GM23338 (cell line): Measurements from ENCODE around the gene CACNA2D3. TPM values are rescaled to one million over a fixed set of nuclear protein-coding genes. Genes with fewer than 3 reads are reported as not detected.

Experiments
- ATAC-seq: fragments of 200-7000 bp; cut with Tn5 transposase; 3 replicates; pipeline ENCODE4 v1.9.1; 2020
- DNase-seq: peaks from one replicate; pipeline ENCODE4 v3.0.0-alpha.2; 2015; ENCODE audit warnings: low spot score
- H2AFZ ChIP-seq: fragments of 200-600 bp; sonication (generic); 2 replicates; pipeline ENCODE4 v1.8.0; 2016; ENCODE audit warnings: antibody characterized with exemption, mild to moderate bottlenecking, moderate library complexity
- H3F3A ChIP-seq: fragments of 200-600 bp; sonication (generic); replicated peaks from 2 replicates; pipeline ENCODE4 v1.8.0; 2017; ENCODE audit warnings: antibody characterized with exemption, mixed run types, low read depth
- H3K27ac ChIP-seq: fragments of 200-600 bp; sonication (generic); 2 replicates; pipeline ENCODE4 v1.6.1; 2016; ENCODE audit warnings: low read depth
- H3K27me3 ChIP-seq: fragments of 200-600 bp; sonication (generic); 2 replicates; pipeline ENCODE4 v1.8.0; 2016; ENCODE audit warnings: mild to moderate bottlenecking, mixed run types, moderate library complexity; ENCODE audit not compliant: insufficient read depth
- H3K36me3 ChIP-seq: fragments of 200-600 bp; sonication (generic); 2 replicates; pipeline ENCODE4 v1.8.0; 2016; ENCODE audit warnings: mild to moderate bottlenecking; ENCODE audit not compliant: insufficient read depth
- H3K4me1 ChIP-seq: fragments of 200-600 bp; sonication (generic); 2 replicates; pipeline ENCODE4 v1.8.0; 2016; ENCODE audit warnings: mild to moderate bottlenecking, moderate library complexity; ENCODE audit not compliant: insufficient read depth
- H3K4me2 ChIP-seq: fragments of 200-600 bp; sonication (generic); 2 replicates; pipeline ENCODE4 v1.7.1; 2017; ENCODE audit warnings: mixed run types
- H3K4me3 ChIP-seq: fragments of 200-600 bp; sonication (generic); 2 replicates; pipeline ENCODE4 v1.6.1; 2016; ENCODE audit warnings: mixed run types
- H3K79me2 ChIP-seq: fragments of 200-600 bp; sonication (generic); replicated peaks from 2 replicates; pipeline ENCODE4 v1.8.0; 2017; ENCODE audit warnings: mild to moderate bottlenecking; ENCODE audit not compliant: insufficient read depth
- H3K9me2 ChIP-seq: fragments of 200-600 bp; sonication (generic); 2 replicates; pipeline ENCODE4 v1.8.0; 2017; ENCODE audit not compliant: insufficient read depth
- H4K20me1 ChIP-seq: fragments of 200-600 bp; sonication (generic); replicated peaks from 2 replicates; pipeline ENCODE4 v1.8.0; 2017; ENCODE audit warnings: mild to moderate bottlenecking; ENCODE audit not compliant: insufficient read depth
- H3K27ac Mint-ChIP-seq: 2 replicates; pipeline ENCODE4 v1.8.0; 2020; ENCODE audit warnings: inconsistent platforms, mild to moderate bottlenecking, moderate library complexity, mixed read lengths
- H3K27me3 Mint-ChIP-seq: 3 replicates; pipeline ENCODE4 v1.8.0; 2022; ENCODE audit warnings: low read depth, mild to moderate bottlenecking, moderate library complexity, mixed read lengths, inconsistent platforms; ENCODE audit not compliant: insufficient read depth, poor library complexity
- H3K36me3 Mint-ChIP-seq: 3 replicates; pipeline ENCODE4 v1.8.0; 2021; ENCODE audit warnings: low read depth, mild to moderate bottlenecking, inconsistent platforms, moderate library complexity, mixed read lengths
- H3K4me1 Mint-ChIP-seq: 3 replicates; pipeline ENCODE4 v1.8.0; 2020; ENCODE audit warnings: mild to moderate bottlenecking, inconsistent platforms, mixed read lengths
- H3K4me3 Mint-ChIP-seq: 3 replicates; pipeline ENCODE4 v1.8.0; 2021; ENCODE audit warnings: moderate library complexity, mild to moderate bottlenecking, inconsistent platforms, mixed read lengths
- H3K9me3 Mint-ChIP-seq: 3 replicates; pipeline ENCODE4 v1.8.0; 2020; ENCODE audit warnings: moderate library complexity, mild to moderate bottlenecking, inconsistent platforms, mixed read lengths
- CREB1 ChIP-seq: fragments of 250-450 bp; sonication (Bioruptor Pico); IDR thresholded peaks from 2 replicates; pipeline ENCODE4 v1.5.0; 2020; ENCODE audit warnings: low read depth, mild to moderate bottlenecking, moderate library complexity
- EZH2 ChIP-seq: fragments of 200-600 bp; sonication (generic); IDR thresholded peaks from one replicate; pipeline ENCODE4 v1.8.0; 2017; ENCODE audit warnings: antibody characterized with exemption, mild to moderate bottlenecking, low read depth; ENCODE audit not compliant: unreplicated experiment
- JUNB ChIP-seq: IDR thresholded peaks from one replicate; pipeline ENCODE4 v1.6.1; 2016; ENCODE audit warnings: antibody characterized with exemption; ENCODE audit not compliant: unreplicated experiment
- NANOG ChIP-seq: IDR thresholded peaks from 2 replicates; pipeline ENCODE4 v1.6.1; 2016; ENCODE audit warnings: antibody characterized with exemption, borderline replicate concordance
- STAT1 ChIP-seq: IDR thresholded peaks from one replicate; pipeline ENCODE4 v1.6.1; 2016; ENCODE audit warnings: antibody characterized with exemption; ENCODE audit not compliant: unreplicated experiment
- ZNF114 ChIP-seq: fragments of 250-450 bp; sonication (Bioruptor Pico); IDR thresholded peaks from 2 replicates; pipeline ENCODE4 v1.5.0; 2020; ENCODE audit warnings: mild to moderate bottlenecking, moderate library complexity
- ZNF331 ChIP-seq: fragments of 250-450 bp; sonication (Bioruptor Pico); IDR thresholded peaks from 2 replicates; pipeline ENCODE4 v1.5.0; 2020; ENCODE audit warnings: low read depth, mild to moderate bottlenecking, moderate library complexity
- polyA plus RNA-seq: library from polyadenylated mRNA; unstranded; fragments of >200 nt; fragmentation: Nextera tagmentation; extraction: Ambion mirVana; gene quantifications from 2 replicates; pipeline ENCODE4 v1.2.1, GENCODE V29; 2016
- total RNA-seq: library from RNA; depleted of rRNA; stranded (reverse); fragments of >200 nt; shearing (Covaris generic); gene quantifications from 2 replicates; pipeline ENCODE4 v1.2.3, GENCODE V29; 2014
- TF ChIP-seq, protein P1 (sequence below): fragments of 250-450 bp; sonication (Bioruptor Pico); IDR thresholded peaks from 2 replicates; pipeline ENCODE4 v1.5.0; 2020; ENCODE audit warnings: mild to moderate bottlenecking, moderate library complexity
- TF ChIP-seq, protein P2 (sequence below): IDR thresholded peaks from one replicate; pipeline ENCODE4 v1.6.1; 2018; ENCODE audit warnings: antibody characterized with exemption; ENCODE audit not compliant: unreplicated experiment
- TF ChIP-seq, protein P3 (sequence below), 2 experiments: fragments of 200-600 bp in 1 of 2; sonication (generic) in 1 of 2; conservative IDR thresholded peaks; 2 replicates each; pipeline versions ENCODE4 v1.5.1 to v1.6.1; 2016 to 2017; ENCODE audit warnings: antibody characterized with exemption in 2 of 2, low read depth in 2 of 2, mild to moderate bottlenecking in 2 of 2, moderate library complexity in 1 of 2

CACNA2D3 gene
- total and polyA plus RNA-seq, 2 experiments from 2014 or later = 2.2 to 2.3 TPM

DNA sequence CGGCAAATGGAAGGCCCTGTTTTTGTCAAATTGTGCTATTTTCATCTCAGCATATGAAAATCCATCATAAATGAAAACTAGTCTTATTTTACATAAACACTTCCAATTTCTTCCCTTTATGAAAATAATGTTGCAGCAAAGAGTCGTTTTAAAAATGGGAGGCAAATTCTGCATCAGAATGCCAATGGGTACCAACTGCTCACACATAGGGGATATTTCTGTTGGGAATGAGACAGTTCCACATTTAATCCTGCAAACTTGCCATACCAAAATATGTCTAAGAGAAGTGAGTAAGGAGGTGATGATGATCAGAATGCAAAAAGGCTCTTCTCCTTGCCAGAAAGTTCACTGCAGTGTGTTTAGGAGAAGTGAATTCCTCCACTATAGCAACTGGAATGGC, 391.7 kb downstream of the CACNA2D3 start:
- H3K27ac Mint-ChIP-seq = no peak overlapping the region
- H3K4me1 Mint-ChIP-seq = no peaks in the 10 kb centered on the region
- H3F3A ChIP-seq = no peaks in the 10 kb centered on the region
- no peaks in the 10 kb centered on the region for H4K20me1 ChIP-seq
- H3K36me3 Mint-ChIP-seq = peaks cover 3% of the 10 kb centered on the region; the same call in 1 of the 3 replicates
- TF ChIP-seq, protein P1, sequence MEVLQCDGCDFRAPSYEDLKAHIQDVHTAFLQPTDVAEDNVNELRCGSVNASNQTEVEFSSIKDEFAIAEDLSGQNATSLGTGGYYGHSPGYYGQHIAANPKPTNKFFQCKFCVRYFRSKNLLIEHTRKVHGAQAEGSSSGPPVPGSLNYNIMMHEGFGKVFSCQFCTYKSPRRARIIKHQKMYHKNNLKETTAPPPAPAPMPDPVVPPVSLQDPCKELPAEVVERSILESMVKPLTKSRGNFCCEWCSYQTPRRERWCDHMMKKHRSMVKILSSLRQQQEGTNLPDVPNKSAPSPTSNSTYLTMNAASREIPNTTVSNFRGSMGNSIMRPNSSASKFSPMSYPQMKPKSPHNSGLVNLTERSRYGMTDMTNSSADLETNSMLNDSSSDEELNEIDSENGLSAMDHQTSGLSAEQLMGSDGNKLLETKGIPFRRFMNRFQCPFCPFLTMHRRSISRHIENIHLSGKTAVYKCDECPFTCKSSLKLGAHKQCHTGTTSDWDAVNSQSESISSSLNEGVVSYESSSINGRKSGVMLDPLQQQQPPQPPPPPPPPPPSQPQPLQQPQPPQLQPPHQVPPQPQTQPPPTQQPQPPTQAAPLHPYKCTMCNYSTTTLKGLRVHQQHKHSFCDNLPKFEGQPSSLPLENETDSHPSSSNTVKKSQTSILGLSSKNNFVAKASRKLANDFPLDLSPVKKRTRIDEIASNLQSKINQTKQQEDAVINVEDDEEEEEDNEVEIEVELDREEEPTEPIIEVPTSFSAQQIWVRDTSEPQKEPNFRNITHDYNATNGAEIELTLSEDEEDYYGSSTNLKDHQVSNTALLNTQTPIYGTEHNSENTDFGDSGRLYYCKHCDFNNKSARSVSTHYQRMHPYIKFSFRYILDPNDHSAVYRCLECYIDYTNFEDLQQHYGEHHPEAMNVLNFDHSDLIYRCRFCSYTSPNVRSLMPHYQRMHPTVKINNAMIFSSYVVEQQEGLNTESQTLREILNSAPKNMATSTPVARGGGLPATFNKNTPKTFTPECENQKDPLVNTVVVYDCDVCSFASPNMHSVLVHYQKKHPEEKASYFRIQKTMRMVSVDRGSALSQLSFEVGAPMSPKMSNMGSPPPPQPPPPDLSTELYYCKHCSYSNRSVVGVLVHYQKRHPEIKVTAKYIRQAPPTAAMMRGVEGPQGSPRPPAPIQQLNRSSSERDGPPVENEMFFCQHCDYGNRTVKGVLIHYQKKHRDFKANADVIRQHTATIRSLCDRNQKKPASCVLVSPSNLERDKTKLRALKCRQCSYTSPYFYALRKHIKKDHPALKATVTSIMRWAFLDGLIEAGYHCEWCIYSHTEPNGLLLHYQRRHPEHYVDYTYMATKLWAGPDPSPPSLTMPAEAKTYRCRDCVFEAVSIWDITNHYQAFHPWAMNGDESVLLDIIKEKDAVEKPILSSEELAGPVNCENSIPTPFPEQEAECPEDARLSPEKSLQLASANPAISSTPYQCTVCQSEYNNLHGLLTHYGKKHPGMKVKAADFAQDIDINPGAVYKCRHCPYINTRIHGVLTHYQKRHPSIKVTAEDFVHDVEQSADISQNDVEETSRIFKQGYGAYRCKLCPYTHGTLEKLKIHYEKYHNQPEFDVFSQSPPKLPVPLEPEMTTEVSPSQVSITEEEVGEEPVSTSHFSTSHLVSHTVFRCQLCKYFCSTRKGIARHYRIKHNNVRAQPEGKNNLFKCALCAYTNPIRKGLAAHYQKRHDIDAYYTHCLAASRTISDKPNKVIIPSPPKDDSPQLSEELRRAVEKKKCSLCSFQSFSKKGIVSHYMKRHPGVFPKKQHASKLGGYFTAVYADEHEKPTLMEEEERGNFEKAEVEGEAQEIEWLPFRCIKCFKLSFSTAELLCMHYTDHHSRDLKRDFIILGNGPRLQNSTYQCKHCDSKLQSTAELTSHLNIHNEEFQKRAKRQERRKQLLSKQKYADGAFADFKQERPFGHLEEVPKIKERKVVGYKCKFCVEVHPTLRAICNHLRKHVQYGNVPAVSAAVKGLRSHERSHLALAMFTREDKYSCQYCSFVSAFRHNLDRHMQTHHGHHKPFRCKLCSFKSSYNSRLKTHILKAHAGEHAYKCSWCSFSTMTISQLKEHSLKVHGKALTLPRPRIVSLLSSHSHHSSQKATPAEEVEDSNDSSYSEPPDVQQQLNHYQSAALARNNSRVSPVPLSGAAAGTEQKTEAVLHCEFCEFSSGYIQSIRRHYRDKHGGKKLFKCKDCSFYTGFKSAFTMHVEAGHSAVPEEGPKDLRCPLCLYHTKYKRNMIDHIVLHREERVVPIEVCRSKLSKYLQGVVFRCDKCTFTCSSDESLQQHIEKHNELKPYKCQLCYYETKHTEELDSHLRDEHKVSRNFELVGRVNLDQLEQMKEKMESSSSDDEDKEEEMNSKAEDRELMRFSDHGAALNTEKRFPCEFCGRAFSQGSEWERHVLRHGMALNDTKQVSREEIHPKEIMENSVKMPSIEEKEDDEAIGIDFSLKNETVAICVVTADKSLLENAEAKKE (CRISPR knock-in tag) = no peak
- TF ChIP-seq ZNF331 (CRISPR knock-in tag) = no peak
- no peak for TF ChIP-seq JUNB
- TF ChIP-seq CREB1 (CRISPR knock-in tag) = no peak
- TF ChIP-seq, protein P2, sequence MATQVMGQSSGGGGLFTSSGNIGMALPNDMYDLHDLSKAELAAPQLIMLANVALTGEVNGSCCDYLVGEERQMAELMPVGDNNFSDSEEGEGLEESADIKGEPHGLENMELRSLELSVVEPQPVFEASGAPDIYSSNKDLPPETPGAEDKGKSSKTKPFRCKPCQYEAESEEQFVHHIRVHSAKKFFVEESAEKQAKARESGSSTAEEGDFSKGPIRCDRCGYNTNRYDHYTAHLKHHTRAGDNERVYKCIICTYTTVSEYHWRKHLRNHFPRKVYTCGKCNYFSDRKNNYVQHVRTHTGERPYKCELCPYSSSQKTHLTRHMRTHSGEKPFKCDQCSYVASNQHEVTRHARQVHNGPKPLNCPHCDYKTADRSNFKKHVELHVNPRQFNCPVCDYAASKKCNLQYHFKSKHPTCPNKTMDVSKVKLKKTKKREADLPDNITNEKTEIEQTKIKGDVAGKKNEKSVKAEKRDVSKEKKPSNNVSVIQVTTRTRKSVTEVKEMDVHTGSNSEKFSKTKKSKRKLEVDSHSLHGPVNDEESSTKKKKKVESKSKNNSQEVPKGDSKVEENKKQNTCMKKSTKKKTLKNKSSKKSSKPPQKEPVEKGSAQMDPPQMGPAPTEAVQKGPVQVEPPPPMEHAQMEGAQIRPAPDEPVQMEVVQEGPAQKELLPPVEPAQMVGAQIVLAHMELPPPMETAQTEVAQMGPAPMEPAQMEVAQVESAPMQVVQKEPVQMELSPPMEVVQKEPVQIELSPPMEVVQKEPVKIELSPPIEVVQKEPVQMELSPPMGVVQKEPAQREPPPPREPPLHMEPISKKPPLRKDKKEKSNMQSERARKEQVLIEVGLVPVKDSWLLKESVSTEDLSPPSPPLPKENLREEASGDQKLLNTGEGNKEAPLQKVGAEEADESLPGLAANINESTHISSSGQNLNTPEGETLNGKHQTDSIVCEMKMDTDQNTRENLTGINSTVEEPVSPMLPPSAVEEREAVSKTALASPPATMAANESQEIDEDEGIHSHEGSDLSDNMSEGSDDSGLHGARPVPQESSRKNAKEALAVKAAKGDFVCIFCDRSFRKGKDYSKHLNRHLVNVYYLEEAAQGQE = no peak
- no peak for TF ChIP-seq ZNF114
- TF ChIP-seq STAT1 = no peak
- no peak for TF ChIP-seq EZH2
- TF ChIP-seq NANOG = no peak
- TF ChIP-seq, protein P3, sequence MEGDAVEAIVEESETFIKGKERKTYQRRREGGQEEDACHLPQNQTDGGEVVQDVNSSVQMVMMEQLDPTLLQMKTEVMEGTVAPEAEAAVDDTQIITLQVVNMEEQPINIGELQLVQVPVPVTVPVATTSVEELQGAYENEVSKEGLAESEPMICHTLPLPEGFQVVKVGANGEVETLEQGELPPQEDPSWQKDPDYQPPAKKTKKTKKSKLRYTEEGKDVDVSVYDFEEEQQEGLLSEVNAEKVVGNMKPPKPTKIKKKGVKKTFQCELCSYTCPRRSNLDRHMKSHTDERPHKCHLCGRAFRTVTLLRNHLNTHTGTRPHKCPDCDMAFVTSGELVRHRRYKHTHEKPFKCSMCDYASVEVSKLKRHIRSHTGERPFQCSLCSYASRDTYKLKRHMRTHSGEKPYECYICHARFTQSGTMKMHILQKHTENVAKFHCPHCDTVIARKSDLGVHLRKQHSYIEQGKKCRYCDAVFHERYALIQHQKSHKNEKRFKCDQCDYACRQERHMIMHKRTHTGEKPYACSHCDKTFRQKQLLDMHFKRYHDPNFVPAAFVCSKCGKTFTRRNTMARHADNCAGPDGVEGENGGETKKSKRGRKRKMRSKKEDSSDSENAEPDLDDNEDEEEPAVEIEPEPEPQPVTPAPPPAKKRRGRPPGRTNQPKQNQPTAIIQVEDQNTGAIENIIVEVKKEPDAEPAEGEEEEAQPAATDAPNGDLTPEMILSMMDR (conservative IDR thresholded peaks at IDR 0.05; ENCODE audit: low read depth in 2 of 2) = no peak
- H2AFZ ChIP-seq = no peak overlapping the region
- H3K4me3 Mint-ChIP-seq = no peak overlapping the region
- no peak overlapping the region for H3K4me2 ChIP-seq
- no peak overlapping the region for H3K27ac ChIP-seq
- peaks cover 21% of the 10 kb centered on the region for H3K27me3 Mint-ChIP-seq
- no peak overlapping the region for H3K4me3 ChIP-seq
- no peaks in the 10 kb centered on the region for H3K4me1 ChIP-seq
- peaks cover 15% of the 10 kb centered on the region; the same call in 1 of the 2 replicates for H3K9me2 ChIP-seq
- ATAC-seq (no peak), DNase-seq (no peak)
- H3K27me3 ChIP-seq = no peaks in the 10 kb centered on the region
- H3K9me3 Mint-ChIP-seq = peaks cover 9% of the 10 kb centered on the region; the same call in 2 of the 3 replicates
- no peaks in the 10 kb centered on the region for H3K36me3 ChIP-seq
- H3K79me2 ChIP-seq = no peaks in the 10 kb centered on the region
